Measurements from ENCODE around the gene ST14. TPM values are rescaled to one million over a fixed set of nuclear protein-coding genes. Genes with fewer than 3 reads are reported as not detected.

Gene ST14
- total RNA-seq (2014; rRNA removed), result 0.06 TPM in 1 of 2 replicates, not detected in the other
- not detected for polyA plus RNA-seq (2012)

DNA sequence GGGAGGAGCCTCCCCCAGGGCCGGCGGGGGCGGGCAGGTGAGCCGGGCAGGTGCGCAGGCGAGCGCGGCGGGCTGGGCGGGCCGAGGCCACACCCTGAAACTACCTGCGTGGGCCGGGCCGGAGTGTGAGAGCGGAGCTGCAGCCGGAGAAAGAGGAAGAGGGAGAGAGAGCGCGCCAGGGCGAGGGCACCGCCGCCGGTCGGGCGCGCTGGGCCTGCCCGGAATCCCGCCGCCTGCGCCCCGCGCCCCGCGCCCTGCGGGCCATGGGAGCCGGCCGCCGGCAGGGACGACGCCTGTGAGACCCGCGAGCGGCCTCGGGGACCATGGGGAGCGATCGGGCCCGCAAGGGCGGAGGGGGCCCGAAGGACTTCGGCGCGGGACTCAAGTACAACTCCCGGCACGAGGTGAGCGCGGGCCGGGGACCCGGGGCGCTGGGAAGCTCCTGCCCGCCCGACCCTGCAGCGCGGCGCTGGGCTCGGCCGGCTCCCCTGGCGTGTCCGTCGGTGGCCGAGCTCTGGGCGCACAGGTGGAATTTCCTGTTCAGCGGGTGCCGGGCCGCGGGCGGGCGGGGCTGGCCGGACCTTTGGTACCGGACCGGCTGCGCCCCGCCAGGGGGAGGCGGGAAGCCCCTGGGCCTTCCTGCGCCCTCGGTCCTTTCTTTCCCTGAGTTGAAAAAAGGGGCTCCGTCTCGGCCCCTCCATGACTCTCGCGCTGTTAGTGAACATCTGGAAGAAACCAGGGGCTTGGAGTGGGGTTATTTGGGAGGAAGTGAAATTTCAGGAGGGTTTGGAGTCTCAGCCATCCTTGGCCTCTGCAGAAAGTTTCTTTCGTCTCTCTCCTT, at the start of gene ST14:
TSS of gene ST14 (plus strand) at position 126 of the 841 bp plus-strand sequence. CDS start at position 324, 198 bp downstream.
- DNase-seq (ENCODE audit: low read depth), result no peak

DNA sequence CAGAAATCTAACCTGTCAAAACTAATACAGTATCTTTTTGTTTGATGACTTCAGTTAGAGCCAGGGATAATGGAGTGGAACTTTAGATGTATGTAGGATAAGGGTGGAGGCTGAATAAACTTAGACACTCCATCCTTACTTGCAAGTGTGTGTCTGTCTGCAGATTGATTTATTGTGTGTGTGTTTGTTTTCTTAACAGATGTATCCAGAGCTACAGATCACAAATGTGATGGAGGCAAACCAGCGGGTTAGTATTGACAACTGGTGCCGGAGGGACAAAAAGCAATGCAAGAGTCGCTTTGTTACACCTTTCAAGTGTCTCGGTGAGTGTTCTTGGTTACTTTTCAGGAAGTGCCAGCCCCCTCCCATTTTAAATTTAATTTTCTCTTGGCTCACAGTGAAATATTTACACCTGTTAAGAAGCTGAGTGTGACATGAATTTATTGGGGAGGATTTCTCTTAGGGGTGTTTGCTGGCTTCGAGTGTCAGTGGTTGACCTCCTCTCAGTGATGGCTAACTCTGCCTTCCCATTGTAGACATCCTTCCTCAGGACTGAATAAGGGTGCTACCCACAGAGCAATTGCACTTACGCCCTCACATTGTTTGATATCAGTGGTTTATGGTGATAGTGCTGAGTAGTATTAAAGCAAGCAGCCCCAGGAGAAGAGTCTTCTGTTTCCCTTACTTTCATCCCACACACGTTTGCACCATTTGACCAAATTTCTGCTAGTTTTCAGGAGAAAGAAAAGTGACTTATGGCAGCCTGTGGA, 49.1 kb upstream of the ST14 start:
- DNase-seq (ENCODE audit: low read depth), result no peak

DNA sequence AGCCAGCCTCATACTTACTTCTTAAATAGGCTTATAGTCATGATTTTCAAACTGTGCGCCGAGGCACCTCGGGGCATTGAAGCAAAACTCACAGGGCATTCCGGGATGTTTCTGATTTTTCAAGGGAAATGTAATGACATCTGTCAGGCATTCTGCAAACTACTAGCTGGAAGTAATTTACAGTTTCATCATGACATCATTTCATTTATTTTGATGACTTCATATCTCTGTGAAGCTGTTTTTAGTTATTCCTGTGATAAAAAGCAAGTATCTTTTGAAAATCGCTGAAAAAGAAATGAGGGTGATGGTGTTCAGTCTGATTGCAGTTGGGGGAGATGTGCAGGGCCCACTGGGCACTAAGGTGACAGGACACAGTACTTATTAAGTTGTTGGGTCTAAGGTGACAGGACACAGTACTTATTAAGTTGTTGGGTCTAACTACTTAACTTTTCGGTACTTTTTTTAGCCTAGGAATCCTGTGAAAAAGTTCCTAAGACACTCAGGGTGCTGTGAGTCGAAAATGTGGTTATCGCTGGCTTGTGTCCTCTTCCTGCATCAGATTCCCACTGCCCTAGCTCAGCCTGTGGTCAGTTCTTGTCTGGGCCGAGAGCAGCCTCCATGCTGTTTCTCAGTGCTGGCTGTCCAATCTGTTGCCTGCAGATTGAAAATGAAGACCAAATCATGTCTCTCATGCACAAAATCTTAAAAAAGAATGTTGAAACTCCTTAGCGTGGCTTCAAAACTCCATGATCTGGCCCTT, 47.3 kb upstream of the ST14 start:
- no peak for DNase-seq (ENCODE audit: low read depth)

DNA sequence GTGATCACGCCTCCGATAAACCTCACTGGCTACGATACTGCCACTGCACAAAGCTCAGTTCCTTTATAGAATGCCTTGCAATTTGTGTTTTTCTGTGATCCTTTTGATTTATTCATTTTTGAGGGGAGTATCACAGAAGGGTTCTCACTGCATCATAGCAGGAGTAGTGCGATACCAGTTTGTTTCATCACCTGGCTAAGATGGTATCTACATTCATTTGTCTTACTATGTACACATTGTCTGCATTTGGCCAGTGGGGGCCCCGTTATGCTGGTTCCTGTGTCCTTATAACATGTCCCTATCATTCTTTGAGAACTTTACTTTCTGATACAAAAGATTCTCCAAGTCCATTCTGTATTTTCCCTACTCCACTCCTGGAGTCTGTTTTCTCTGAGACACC, 45.3 kb upstream of the ST14 start:
- DNase-seq (ENCODE audit: low read depth), result no peak

DNA sequence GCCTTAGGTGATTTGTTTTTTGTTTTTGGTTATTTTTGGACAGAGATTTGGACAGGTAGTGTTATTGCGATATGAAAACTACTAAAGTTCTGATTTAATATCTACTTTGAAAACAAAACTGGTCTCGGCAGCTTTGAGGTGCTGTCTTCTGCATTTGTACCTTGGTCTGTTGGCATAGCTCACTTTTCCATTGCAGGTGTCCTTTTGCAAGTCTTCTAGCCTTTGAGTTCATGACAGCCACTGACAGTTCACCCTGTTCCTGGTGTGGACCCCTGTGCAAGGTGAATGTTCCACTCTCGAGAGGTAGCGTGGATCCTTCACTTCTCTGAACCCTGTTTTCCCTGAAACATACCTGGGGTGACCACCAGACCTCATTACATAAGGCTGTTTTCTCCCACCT, 44.9 kb upstream of the ST14 start:
- DNase-seq (ENCODE audit: low read depth), result no peak

DNA sequence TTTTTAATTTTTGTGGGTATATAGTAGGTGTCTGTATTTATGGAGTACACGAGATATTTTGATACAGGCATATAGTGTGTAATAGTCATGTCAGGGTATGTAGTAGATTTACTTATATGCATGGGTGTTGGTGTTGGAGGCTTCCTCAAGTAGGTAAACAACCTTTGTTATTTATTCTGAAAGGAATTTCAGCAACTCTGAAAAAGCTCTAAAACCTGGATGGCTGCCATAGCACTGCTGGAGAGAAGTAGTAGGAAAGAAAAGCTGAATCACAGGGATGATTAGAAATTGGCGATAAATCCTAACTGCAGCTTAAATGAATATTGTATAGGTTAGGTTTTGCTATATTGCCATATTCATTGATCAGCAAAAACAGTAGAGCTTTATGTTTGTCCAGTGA, 44.4 kb upstream of the ST14 start:
- no peak for DNase-seq (ENCODE audit: low read depth)

DNA sequence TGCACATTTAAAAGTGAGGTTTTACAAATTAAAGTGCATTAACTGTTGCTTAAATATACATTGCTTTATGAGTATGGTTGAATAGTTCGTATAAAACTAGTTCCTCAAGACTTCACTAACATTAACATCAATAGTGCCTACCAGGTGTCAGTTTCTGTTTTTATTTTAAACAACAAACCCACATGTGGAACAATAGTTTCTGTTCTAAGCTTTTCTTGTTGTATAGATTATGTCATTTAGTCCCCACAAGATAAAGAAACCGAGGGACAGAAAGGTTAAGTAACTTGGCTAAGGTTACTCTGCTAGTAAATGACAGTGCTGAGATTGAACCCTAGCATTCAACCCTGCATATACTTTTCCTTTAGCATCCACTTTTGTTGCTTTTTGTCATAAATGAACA, 41.4 kb upstream of the ST14 start:
- no peak for DNase-seq (ENCODE audit: low read depth)

DNA sequence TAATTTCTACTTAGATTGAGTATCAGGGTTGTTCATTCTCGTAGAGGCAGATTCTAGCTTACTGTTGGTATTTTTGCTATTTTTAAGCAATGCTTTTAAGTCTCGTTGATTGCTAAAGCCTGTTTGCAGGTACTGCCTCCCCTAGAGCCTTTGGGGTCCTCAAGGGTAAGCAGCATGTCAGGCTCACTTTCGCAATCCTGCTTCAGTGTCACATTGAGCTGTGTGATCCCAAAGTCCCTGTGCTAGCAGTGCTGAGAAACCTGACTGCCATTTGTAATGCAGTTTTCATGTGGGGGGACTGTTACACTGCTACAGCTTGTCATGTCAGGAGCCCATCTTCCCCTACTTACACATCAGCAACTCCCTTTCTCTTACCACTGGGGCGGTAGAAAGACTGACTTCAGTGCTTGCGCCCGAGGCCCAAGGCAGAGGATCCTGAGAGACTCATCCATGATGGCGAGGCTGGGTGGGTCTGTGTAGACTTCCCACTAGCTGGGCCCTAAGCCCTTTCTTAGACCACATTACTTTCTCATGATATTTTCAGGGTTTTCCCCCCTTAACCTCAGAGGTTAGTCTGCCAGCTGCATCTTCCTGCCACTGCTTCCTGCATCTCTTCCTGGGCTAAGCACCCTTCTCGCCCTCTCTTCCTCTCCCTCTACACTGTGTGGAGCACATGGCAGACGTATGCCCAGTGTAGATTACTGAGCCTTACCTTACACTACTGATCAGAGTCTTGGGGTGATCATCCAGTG, 40.8 kb upstream of the ST14 start:
- DNase-seq (ENCODE audit: low read depth), result no peak

DNA sequence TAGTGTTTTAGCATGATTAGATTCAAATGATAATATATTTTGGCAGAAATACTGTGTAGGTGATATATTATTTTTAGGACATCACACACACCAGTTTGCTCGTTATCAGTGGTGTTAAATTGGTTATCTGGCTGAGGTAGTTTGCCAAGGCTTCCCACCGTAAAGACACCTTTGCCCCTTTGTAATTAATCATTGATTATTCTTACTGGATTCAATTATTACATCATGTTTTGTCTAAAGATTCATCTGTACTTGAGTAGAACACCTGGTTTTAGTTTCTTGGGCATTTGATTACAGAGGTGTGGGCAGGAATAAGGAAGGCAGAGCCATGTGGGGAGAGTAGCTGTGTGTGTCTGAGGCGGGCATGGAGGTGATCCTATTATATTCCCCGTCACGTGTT, 39.5 kb upstream of the ST14 start:
- no peak for DNase-seq (ENCODE audit: low read depth)

DNA sequence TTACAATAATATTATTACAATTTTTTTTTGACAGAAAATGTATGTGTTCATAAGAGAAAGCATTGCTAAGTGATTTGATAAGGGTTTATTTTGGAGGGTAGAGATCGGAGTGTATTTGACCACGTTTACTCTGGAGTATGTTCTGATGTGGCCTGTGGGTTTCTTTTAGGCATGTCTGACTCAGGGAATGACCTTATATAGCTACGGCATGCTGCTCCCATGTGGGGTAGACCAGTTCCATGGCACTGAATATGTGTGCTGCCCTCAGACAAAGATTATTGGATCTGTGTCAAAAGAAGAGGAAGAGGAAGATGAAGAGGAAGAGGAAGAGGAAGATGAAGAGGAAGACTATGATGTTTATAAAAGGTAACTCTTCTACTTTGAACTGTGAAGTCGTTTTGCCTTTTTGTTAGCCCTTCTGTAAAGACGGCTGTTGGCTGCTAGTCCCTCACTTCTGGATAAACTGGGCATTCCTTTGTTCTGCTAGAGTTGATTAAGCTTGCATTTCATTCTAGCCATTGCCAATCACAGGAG, 38.1 kb upstream of the ST14 start:
- DNase-seq (ENCODE audit: low read depth), result peak; percentile 85

DNA sequence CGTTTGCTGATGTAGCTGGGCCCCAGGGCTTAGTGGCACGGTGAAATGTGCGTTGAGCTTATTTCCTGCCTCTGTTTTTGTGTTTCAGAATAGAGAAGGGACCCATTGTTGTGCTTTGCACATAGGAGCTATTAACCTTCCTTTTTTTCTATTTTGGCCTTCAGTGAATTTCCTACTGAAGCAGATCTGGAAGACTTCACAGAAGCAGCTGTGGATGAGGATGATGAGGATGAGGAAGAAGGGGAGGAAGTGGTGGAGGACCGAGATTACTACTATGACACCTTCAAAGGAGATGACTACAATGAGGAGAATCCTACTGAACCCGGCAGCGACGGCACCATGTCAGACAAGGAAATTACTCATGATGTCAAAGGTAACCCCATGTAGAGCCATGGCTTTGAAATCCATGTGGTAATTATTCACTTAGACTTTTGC, 37.4 kb upstream of the ST14 start:
- no peak for DNase-seq (ENCODE audit: low read depth)

DNA sequence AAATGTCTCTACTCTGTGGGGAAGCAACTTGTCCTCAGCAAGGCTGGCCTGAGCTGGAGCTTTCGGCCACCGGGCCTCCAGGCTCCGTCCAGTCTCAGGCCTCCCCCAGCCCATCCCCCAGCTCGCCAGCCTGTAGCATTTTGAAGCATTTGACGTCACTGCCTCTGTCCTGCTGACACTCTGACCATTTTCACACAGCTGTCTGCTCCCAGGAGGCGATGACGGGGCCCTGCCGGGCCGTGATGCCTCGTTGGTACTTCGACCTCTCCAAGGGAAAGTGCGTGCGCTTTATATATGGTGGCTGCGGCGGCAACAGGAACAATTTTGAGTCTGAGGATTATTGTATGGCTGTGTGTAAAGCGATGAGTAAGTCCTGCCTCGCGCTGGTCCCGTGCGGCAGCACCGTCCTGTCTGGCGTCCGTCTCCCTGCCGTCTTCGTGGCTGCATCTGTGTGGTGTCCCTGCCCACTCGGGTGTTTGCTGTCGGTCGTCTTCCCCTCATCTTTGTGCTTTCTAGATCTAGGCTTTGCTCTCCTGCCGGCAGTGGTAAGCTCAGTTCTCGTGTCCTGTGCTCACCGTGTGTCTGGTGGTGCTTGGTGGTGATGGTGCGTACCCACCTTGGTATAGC, 36.1 kb upstream of the ST14 start:
- no peak for DNase-seq (ENCODE audit: low read depth)

DNA sequence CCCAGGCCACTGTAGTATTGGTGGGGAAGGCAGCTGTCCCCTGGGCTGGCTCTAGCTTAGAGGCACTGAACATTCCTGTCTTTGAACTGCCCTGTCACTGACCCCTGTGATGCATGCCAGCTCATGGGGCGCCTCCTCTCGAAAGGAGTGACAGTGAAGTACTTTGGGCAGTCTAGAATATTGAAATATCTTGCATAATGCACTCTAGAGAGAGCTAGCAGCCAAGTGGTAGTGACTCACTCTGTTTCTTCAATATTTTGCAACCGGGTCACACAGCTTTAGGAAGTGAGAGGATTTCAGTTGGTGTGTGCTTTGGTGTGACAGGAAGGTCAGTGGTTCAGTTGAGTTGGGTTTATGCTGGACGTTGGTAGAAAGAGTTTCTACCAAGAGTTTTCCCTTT, 35.5 kb upstream of the ST14 start:
- peak; percentile 95 for DNase-seq (ENCODE audit: low read depth)

DNA sequence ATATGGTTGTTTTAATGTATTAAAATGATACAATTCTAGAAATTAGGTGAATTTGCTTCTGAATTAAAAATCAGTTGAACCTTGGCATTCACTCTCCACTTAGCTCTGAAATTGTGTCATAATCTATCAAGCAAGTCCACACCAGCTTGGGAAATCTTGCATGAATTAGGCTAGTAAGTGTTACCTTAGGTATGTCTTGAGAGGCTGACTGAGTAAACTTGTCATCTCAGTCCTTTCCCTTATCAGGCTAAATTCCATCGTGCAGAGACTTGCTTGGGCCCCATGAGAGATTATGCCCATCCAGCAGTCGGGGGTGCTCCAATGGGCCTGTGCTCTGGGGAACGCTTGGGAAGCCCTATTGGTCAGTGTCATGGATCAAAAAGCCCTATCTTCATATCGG, 33.9 kb upstream of the ST14 start:
- no peak for DNase-seq (ENCODE audit: low read depth)

DNA sequence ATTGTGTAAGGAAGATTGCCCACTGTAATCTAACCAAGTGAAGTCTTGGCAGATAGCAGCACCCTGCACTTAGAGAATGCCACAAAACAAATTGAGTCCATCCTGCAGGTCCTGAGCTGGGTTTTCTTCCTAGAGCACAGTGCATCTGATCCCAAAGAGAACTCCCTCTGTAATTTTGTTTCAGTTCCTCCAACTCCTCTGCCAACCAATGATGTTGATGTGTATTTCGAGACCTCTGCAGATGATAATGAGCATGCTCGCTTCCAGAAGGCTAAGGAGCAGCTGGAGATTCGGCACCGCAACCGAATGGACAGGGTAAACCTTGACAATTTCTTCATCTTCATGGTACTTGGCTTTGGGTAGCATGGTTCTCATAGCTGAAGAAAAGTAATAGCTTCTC, 33.1 kb upstream of the ST14 start:
- DNase-seq (ENCODE audit: low read depth), result no peak

DNA sequence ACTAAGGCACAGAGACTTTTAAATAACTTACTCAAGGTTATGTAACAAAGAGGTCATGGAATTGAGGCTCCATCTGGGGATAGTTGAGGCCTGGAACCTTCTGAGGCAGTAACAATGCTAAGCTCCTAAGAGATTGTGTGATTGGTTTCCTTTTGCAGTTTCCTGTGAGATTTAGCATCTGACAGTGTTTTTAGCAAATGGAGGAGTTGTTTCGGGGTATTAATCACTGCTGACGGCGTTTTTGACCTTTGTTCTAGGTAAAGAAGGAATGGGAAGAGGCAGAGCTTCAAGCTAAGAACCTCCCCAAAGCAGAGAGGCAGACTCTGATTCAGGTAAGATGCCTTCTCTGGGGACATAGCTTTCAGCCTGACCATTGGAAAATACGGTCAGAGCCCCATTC, 32.1 kb upstream of the ST14 start:
- no peak for DNase-seq (ENCODE audit: low read depth)

DNA sequence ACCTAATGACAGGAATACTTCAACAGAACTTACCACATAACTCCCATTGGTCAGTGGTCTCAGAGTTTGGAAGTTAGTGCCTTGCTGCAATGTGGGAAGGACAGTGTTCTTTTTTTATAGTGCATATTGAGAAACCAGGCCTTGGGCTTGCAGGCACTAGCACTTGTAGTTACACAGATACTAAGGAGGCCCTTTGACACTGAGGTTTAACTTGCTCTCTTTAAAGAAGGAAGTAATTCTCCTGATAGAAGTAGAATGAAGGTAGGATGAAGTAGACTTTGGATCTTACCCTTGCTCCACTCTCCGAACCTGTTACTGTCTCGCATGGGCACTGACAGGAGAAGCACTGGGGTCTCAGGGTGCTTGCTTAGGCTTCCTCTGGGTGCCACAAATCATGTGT, 31.0 kb upstream of the ST14 start:
- DNase-seq (ENCODE audit: low read depth), result no peak

DNA sequence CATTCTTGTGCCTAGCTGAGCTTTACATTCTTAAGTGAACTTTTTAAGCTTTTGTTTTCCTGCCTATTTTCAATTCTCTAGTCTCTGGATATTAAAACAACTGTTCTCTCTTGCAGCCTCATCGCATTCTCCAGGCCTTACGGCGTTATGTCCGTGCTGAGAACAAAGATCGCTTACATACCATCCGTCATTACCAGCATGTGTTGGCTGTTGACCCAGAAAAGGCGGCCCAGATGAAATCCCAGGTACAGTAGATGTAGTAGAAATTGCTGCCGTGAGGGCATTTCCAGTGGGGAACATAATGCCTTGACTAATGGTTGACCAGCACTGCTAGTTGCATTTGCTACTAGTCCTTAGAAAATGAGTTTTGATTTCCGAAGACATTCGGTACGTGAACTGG, 29.7 kb upstream of the ST14 start:
- DNase-seq (ENCODE audit: low read depth), result no peak

DNA sequence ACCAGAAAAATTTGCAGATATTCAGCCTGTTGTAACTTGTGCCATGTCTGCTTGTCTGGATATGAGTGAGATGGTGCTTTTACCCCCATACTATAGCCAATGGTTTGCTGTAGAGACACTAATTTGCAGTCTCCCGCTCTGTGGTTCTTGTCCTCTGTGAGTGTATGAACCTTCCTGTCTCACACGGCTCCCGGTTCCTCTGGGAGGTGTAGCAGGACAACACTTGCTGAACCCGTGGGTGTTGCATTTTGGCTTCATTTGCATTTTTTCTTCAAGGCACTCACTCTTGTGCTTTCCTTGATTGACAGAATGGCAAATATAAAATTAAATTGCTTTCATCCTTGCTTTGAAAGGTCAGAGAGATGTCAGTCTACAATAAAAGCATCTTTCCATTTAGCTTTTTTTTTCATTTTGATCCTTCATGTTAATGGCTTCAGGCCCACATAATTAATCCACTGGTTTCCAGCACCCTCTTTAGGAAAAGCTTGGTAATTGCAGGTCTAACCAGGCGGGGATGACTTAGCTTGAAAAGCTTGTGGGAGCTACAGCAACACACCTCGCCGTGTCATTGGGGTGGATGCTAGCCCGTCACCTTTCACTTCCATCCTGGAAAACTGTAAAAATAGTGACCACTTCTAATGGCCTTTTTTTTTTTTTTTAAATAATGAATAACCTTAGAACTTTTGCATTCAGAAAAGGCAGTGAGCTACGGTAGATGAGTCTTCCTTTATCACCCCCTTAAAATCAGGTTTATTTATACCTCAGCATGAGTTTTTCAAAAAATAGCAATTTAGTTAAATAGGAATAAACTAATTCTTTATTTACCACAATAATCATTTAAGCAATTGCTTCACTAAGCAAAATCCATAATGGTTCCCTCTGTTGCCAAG, 27.4 kb upstream of the ST14 start:
- DNase-seq (ENCODE audit: low read depth), result peak; percentile 60

DNA sequence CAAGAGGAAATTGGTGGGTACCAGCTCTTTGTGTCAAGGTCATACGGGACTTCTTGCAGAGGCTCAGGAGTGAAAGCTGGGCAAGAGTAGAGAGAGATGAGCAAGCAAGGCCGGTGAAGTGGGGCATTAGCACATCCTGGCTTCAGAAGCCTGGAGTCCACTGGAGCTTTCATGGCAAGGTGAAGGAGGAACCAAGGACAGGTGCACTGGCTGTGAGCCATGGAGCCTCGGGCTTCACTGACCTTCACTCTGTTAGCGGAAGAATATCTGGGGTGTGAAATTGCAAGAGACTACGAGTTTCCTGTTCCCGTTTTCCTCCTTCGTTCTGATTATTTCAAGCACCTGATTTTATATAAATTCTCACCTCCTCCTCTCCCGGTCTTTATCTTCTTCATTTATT, 25.9 kb upstream of the ST14 start:
- no peak for DNase-seq (ENCODE audit: low read depth)
